D721Med (cell line): ENCODE measurements around the gene SLC25A43.
A peak's percentile ranks its signal among the peaks of the same experiment; 100 is the strongest.
"Not testable (repeated sequence)": the region's sequence is repeated elsewhere in the genome, so short reads cannot be mapped to it uniquely, and the experiment has no call there.

Source experiments
- DNase-seq: peaks from one replicate; pipeline ENCODE4 v3.0.0; 2011; ENCODE audit warnings: low spot score; ENCODE audit not compliant: insufficient read length
- FAIRE-seq: peaks from 2 replicates; lab custom pipeline; 2011; peaks lifted over from hg19 to GRCh38; lab: Jason Lieb, UNC
- TF ChIP-seq, protein P1 (sequence below): IDR thresholded peaks from 2 replicates; pipeline ENCODE4 v1.5.1; 2012; ENCODE audit warnings: mild to moderate bottlenecking, control low read depth; ENCODE audit not compliant: insufficient read depth; ENCODE audit errors: missing control alignments

SLC25A43 gene

DNA sequence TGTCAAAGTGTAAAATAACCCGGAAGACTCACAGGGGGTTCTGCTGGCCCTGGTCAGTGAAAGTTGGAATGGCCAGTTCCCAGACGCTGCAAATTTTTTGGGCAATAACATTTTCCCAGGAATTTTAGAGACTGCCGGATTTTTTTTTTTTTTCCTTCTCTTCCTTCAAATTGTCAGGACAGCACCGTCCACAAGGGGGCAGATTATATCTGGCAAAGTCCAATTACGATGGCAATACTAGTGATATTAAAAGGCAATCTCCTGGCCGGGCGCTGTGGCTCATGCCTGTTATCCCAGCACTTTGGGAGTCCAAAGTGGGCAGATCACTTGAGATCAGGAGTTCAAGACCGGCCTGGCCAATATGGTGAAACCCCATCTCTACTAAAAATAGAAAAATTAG, 89.6 kb downstream of the SLC25A43 start:
- FAIRE-seq (no peak), DNase-seq (no peak)
- TF ChIP-seq, protein P1, sequence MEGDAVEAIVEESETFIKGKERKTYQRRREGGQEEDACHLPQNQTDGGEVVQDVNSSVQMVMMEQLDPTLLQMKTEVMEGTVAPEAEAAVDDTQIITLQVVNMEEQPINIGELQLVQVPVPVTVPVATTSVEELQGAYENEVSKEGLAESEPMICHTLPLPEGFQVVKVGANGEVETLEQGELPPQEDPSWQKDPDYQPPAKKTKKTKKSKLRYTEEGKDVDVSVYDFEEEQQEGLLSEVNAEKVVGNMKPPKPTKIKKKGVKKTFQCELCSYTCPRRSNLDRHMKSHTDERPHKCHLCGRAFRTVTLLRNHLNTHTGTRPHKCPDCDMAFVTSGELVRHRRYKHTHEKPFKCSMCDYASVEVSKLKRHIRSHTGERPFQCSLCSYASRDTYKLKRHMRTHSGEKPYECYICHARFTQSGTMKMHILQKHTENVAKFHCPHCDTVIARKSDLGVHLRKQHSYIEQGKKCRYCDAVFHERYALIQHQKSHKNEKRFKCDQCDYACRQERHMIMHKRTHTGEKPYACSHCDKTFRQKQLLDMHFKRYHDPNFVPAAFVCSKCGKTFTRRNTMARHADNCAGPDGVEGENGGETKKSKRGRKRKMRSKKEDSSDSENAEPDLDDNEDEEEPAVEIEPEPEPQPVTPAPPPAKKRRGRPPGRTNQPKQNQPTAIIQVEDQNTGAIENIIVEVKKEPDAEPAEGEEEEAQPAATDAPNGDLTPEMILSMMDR = peak; percentile 52

DNA sequence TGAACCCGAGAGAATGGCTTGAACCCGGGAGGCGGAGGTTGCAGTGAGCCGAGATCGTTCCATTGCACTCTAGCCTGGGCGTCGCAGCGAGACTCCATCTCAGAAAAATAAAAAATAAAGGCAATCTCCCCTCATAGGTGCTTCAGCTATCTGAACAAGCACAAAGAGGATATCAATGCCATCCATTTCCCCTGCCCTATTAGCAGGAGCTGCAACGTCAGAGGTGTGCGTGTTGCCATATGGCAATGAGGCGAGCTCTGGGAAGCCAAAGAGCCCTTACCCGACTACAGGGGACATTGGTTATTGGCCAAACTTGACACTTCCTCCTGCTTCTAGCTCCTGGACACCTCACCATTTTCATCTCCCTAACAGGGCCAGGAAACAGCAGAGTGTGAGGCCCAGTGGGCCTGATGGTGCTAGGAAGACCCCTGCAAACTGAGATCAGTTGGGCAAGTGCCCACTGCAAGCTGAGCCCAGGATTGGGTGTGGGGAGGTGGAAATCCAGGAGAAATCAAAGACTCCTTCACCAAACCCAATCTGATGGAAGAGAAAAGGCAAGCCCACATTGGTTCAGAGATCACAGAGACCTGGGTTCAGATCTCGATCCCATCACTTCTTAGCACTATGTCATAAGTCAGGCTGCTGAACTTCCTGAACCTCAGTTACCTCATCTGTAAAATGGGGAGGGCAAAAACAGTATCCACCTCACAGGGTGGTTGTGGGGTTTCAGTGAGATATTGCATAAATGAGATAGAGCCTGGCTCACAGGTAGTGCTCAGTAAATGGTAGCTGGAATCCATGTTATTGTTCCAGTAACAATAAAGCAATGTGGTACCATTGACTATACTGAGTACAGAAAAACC, 90.3 kb downstream of the SLC25A43 start:
- TF ChIP-seq, protein P1 = no peak
- DNase-seq (no peak), FAIRE-seq (no peak)

DNA sequence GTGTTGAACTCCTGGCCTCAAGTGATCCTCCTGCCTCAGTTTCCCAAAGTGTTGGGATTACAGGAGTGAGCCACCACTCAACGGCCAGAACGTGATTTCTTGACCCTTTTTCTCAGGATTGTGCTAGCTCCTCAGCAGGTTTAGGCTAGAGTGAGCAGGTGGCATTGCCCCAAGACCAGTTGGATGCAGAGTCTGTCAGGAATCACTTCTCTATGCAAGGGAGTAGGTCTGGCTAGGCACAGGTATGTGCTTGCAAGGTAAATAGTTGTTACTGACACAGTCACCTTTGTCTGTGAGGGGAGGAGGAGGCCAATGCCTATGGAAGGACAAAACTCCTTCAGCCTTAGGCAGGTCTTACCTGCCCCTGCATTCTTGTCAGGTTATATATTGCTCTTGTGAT, 93.3 kb downstream of the SLC25A43 start:
- TF ChIP-seq, protein P1 = no peak
- DNase-seq = no peak
- no peak for FAIRE-seq

DNA sequence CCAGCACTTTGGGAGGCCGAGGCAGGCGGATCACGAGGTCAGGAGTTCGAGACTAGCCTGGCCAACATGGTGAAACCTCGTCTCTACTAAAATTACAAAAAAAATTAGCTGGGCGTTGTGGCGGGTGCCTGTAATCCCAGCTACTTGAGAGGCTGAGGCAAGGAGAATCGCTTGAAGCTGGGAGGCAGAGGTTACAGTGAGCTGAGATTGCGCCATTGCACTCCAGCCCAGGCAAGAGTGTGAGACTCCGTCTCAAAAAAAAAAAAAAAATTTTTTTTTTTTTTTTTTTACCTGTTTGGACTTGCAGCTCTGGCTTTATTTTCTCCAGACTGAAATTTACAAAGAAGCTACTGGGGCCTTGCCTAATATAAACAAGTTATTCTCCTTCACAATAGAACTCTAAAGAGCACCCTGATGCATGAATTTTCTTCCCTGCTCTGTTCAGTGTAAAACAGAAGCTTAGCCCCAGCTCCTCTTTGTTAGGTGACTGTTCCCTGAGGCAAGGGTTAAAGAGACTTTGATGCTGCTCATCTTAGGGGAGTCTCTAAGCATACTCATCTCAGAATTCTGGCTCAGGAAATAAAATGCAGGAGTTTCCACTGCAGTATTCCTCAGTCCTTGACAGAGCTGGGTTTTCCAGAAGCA, 94.8 kb downstream of the SLC25A43 start:
- FAIRE-seq, DNase-seq: not testable (repeated sequence)

DNA sequence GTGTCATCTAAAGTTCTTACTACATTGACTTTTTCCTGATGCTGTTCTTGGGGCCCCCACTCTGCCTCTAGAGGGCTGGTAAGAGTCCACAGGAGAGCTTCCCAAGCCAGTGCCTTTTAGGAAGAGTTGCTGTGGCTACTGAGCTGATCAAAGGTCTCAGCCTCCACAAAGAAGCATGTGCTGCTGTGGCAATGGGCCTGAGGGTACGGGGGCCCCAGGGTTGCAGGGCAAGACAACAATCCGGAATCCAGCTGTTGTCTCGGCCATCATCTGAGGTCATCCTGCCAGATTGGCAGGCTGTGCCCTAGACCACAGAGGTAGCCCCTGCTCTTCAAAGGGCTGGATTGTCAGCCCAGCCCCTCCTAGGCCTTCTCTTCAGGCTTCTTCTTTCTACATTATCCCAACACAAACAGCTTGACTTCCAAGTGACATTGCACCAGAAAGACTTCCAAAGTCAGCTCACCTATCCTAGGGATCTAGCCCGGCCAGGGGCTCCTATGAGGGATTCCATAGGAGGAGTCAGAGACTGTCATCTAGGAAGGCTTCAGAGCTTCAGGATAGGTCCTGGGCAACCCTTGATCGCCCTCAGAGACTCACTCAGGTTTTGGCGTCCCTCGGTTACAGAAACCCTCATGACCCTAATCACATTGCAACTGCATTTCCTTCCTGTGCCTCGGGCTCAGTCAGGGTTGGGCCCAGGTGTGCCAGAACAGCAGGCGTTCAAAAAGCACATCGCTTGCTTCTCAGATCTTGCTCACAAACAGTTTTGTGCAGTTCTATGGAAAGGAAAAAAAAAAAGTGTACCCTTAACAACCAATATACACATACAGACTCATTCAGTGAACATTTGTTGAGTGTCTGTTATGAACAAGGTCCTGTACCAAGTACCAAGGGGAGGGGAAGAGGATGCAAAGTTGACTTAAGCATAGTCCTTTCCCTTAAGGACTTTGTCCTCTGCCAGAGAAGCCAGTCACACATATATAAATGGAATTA, 96.9 kb downstream of the SLC25A43 start:
- DNase-seq (no peak), FAIRE-seq (no peak)
- TF ChIP-seq, protein P1 = no peak

DNA sequence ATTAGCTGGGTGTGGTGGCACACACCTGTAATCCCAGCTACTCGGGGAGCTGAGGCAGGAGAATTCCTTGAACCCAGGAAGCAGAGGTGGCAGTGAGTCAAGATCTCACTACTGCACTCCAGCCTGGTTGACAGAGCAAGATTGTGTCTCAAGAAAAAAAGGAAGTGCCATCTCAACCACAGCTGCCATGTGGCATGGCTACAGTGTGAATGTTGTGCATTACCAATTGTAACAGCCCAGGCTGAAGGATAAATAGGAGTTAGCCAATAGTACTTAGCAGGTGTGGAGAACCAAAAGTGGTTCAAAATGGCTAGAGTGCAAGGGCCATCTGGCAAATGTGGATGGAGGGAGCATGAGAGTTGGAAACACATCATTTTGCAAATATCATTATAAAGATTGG, 98.0 kb downstream of the SLC25A43 start:
- no peak for DNase-seq
- TF ChIP-seq, protein P1 = no peak
- no peak for FAIRE-seq

DNA sequence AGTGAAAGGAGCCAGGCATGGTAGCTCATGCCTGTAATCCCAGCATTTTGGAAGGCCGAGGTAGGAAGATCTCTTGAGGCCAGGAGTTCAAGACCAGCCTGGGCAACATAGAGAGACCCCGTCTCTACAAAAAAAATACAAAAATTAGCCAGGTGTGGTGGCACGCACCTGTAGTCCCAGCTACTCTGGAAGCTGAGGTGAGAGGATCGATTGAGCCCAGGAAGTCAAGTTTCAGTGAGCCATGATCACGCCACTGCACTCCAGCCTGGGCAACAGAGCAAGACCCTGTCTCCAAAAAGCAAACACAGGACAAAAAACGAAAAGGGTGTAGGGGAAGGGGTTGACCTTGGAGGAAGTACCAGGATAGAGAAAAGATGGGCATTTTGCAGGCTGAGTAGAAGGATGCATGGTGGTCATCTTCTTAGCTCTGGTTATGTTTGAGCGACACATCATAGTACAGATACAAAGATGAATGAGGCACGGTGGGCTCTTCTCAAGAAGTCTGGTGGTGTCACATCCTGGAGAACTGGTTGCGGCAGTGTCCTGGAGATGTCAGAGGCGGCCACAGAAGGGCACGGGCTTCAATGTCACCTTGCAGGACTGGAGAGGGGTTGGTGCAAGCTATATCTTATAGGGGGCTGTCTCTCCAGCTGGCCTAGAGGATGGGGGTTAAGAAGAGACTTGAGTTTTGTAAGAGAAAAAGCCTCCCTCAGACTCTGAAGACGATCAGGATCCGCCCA, 101.1 kb downstream of the SLC25A43 start:
- FAIRE-seq (no peak), DNase-seq (no peak)
- TF ChIP-seq, protein P1 = no peak
